ENCODE data around the gene ASXL2. TPM values are rescaled to one million over a fixed set of nuclear protein-coding genes. Genes with fewer than 3 reads are reported as not detected.

The ASXL2 gene
- polyA plus RNA-seq, 3 donors = 3.6 to 13.4 (median 7.1) TPM

GRCh38 chr2:25692143-25692542 is 186.1 kb downstream of the ASXL2 start:
- Mint-ChIP-seq H3K4me3 (no peak overlapping the region), H3K36me3 (no peaks in the 10 kb centered on the region), H3K27ac (no peak overlapping the region), H3K4me1 (no peaks in the 10 kb centered on the region), H3K9me3 (no peaks in the 10 kb centered on the region), H3K27me3 (ENCODE audit: low read depth in 3 of 3) (peaks cover 0 to 5% (median 0%) of the 10 kb centered on the region in 3 donors)
- H3K9ac ChIP-seq (ENCODE audit: insufficient read depth, low read length, poor library complexity, severe bottlenecking) = no peak overlapping the region
- no peak for DNase-seq
- H3K27me3 ChIP-seq (ENCODE audit: control insufficient read depth in 2 of 2, insufficient read depth in 2 of 2, low read length in 2 of 2) = no peaks in the 10 kb centered on the region
- H3K4me1 ChIP-seq (ENCODE audit: control insufficient read depth in 1 of 2, insufficient read depth in 2 of 2, low read length in 2 of 2) = no peaks in the 10 kb centered on the region
- no peak overlapping the region for H3K4me2 ChIP-seq (replicated peaks; ENCODE audit: extremely low read depth, low read length, poor library complexity, severe bottlenecking)
- intact Hi-C loops (cut with micrococcal nuclease) = no loop called here
- H3K79me2 ChIP-seq (ENCODE audit: insufficient read depth, low read length) = no peaks in the 10 kb centered on the region
- no peaks in the 10 kb centered on the region for H3K9me3 ChIP-seq (replicated peaks in 1 of 2; ENCODE audit: control insufficient read depth in 1 of 2, insufficient read depth in 1 of 2, low read length in 2 of 2)
- no peaks in the 10 kb centered on the region for H4K20me1 ChIP-seq (ENCODE audit: insufficient read depth, low read length)
- 100% methylated on average over 1 of the region's 4 CpGs for WGBS (ENCODE audit: insufficient coverage)
- no peaks in the 10 kb centered on the region for H3K36me3 ChIP-seq (replicated peaks in 1 of 2; ENCODE audit: control insufficient read depth in 1 of 2, insufficient read depth in 2 of 2, low read length in 2 of 2)
- no peak overlapping the region for H3K27ac ChIP-seq (ENCODE audit: low read depth in 1 of 2, low read length in 2 of 2)
- H3K4me3 ChIP-seq (replicated peaks in 1 of 3; ENCODE audit: low read depth in 2 of 3, low read length in 3 of 3) = no peak overlapping the region
- no peak for TF ChIP-seq CTCF (IDR thresholded peaks at IDR 0.05)
- no peak overlapping the region for H2AFZ ChIP-seq (ENCODE audit: insufficient read depth, low read depth, low read length, poor library complexity, severe bottlenecking)

GRCh38 chr2:25690058-25690457 is 188.2 kb downstream of the ASXL2 start:
- Histone ChIP-seq H4K20me1 (ENCODE audit: insufficient read depth, low read length) (no peaks in the 10 kb centered on the region), H3K4me2 (replicated peaks; ENCODE audit: extremely low read depth, low read length, poor library complexity, severe bottlenecking) (no peak overlapping the region), H3K36me3 (replicated peaks in 1 of 2; ENCODE audit: control insufficient read depth in 1 of 2, insufficient read depth in 2 of 2, low read length in 2 of 2) (no peaks in the 10 kb centered on the region), H3K9ac (ENCODE audit: insufficient read depth, low read length, poor library complexity, severe bottlenecking) (no peak overlapping the region), H3K4me3 (replicated peaks in 1 of 3; ENCODE audit: low read depth in 2 of 3, low read length in 3 of 3) (no peak overlapping the region), H3K9me3 (replicated peaks in 1 of 2; ENCODE audit: control insufficient read depth in 1 of 2, insufficient read depth in 1 of 2, low read length in 2 of 2) (no peaks in the 10 kb centered on the region), H3K79me2 (ENCODE audit: insufficient read depth, low read length) (no peaks in the 10 kb centered on the region), H3K27ac (ENCODE audit: low read depth in 1 of 2, low read length in 2 of 2) (no peak overlapping the region), H3K27me3 (ENCODE audit: control insufficient read depth in 2 of 2, insufficient read depth in 2 of 2, low read length in 2 of 2) (no peaks in the 10 kb centered on the region), H3K4me1 (ENCODE audit: control insufficient read depth in 1 of 2, insufficient read depth in 2 of 2, low read length in 2 of 2) (no peaks in the 10 kb centered on the region), H2AFZ (ENCODE audit: insufficient read depth, low read depth, low read length, poor library complexity, severe bottlenecking) (no peak overlapping the region)
- no peak for TF ChIP-seq CTCF (IDR thresholded peaks at IDR 0.05)
- Mint-ChIP-seq H3K27me3 (ENCODE audit: low read depth in 3 of 3) (peaks cover 1 to 5% (median 3%) of the 10 kb centered on the region in 3 donors), H3K27ac (no peak overlapping the region), H3K36me3 (no peaks in the 10 kb centered on the region), H3K4me3 (no peak overlapping the region), H3K4me1 (no peaks in the 10 kb centered on the region), H3K9me3 (peaks cover 0 to 2% (median 0%) of the 10 kb centered on the region in 7 donors)
- WGBS (ENCODE audit: insufficient coverage) = no CpG with 5 or more reads among the region's 1 CpG
- DNase-seq = no peak
- intact Hi-C loops (cut with micrococcal nuclease) = no loop called here
